ENCODE data around the gene PREX1. TPM values are rescaled to one million over a fixed set of nuclear protein-coding genes. Genes with fewer than 3 reads are reported as not detected.
A peak's percentile ranks its signal among the peaks of the same experiment; 100 is the strongest.

Gene PREX1
- total and polyA plus RNA-seq, 2 of the 4 experiments (the other 2 are of a cell fraction), result 0.67 to 0.72 TPM

DNA sequence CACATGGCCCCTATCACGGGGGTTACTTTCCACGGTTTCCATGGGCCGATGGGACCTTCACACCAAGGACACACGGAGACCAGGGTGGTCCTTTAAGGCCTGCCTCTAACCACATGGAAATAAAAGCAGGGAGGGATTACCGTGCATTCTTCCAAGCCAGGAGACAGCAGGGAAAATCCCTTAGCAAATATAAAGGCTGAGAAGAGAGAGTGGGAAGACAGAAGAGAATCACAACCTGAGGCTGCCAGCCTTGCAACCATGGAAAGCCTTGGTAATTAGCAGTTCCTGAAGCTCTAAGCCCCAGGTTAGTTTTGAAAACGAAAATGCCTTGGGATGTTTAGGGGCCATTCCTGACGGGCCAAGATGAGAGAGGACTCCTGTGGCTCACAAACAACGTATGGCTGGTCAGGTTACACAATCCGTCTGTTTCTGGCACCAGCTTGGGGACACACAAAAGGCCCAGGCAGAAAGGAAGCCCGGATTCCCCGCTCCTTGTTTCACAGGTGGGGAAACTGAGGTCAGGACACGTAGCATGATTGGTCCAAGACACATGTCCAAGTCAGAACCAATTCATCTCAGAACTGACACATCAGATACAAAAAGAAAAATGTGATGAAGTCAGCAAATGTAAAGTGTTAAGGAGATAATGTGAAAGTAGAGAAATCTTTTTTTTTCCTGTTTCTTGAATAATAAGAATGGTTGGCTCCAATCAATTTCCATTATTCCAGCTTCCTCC, 2.8 kb downstream of the PREX1 start:
- H3K4ac ChIP-seq (ENCODE audit: low read depth, low read length), result no peak overlapping the region
- intact Hi-C loops (cut with micrococcal nuclease), result loop anchor here (5.0 to 10.0 kb wide), 2 partner anchors 82 to 170 kb away; no protein-coding TSS in a partner anchor
- in situ Hi-C loops (cut with MboI; ENCODE audit: low sequenced_read_pairs), result no loop called here
- H3K4me3 ChIP-seq (ENCODE audit: insufficient read depth, low read depth, low read length), result no peak overlapping the region
- H3K9me1 ChIP-seq (ENCODE audit: insufficient read depth, low read length), result no peaks in the 10 kb centered on the region
- no peak overlapping the region for H4K8ac ChIP-seq (ENCODE audit: low read depth in 2 of 2, low read length in 2 of 2)
- ChIA-PET CTCF (no interaction called here), POLR2A (ENCODE audit: unreplicated experiment) (no interaction called here)
- H2AK5ac ChIP-seq (ENCODE audit: low read depth, low read length), result no peak overlapping the region
- dilution Hi-C loops (cut with HindIII; ENCODE audit: low sequenced_read_pairs, unreplicated experiment), result no loop called here
- H3K79me1 ChIP-seq (ENCODE audit: low read depth in 1 of 2, low read length in 2 of 2), result no peaks in the 10 kb centered on the region
- peak overlapping the region; percentile 42 for H2AK9ac ChIP-seq (replicated peaks; ENCODE audit: low read depth, low read length, poor library complexity)
- no peak overlapping the region for H2BK120ac ChIP-seq (ENCODE audit: low read depth, low read length)
- peaks cover 5% of the 10 kb centered on the region; the same call in 1 of the 2 replicates for H3K4me1 ChIP-seq (ENCODE audit: control insufficient read depth, insufficient read depth, low read length)
- H3K14ac ChIP-seq (replicated peaks; ENCODE audit: low read depth, low read length), result no peak overlapping the region
- H3K18ac ChIP-seq (ENCODE audit: low read depth, low read length), result no peak overlapping the region
- H2BK15ac ChIP-seq (ENCODE audit: low read depth, low read length), result no peak overlapping the region
- H3K27ac ChIP-seq (ENCODE audit: insufficient read depth, low read length), result no peak overlapping the region
- H2BK20ac ChIP-seq (ENCODE audit: low read depth, low read length), result no peak overlapping the region
- no TSS peak for BruUV-seq (replicated peaks)
- H3K4me2 ChIP-seq (ENCODE audit: low read depth, low read length), result no peak overlapping the region
- WGBS, 2 experiments (ENCODE audit: extremely low coverage in 2 of 2, insufficient read length in 1 of 2), result 43% methylated on average over 3 of the region's 12 CpGs; no CpG with 5 or more reads in 1 of the 2 experiments
- no peak for ATAC-seq (ENCODE audit: low read depth)
- no peak for TF ChIP-seq BHLHE40 (IDR thresholded peaks at IDR 0.05; ENCODE audit: low read depth, low read length)
- TF ChIP-seq MAFK (IDR thresholded peaks at IDR 0.05; ENCODE audit: low read depth, low read length), result peak; percentile 88
- H2BK5ac ChIP-seq (ENCODE audit: low read depth, low read length, poor library complexity, severe bottlenecking), result no peak overlapping the region
- no peak overlapping the region for H3K56ac ChIP-seq (ENCODE audit: extremely low read depth, insufficient read depth, low read length)
- no peak overlapping the region for H2AFZ ChIP-seq (replicated peaks; ENCODE audit: low read length, poor library complexity)
- no peaks in the 10 kb centered on the region for H3K36me3 ChIP-seq (ENCODE audit: control insufficient read depth, insufficient read depth, low read length)
- no peaks in the 10 kb centered on the region for H3K9me3 ChIP-seq (ENCODE audit: control insufficient read depth, insufficient read depth, low read length)
- no peak overlapping the region for H3K9ac ChIP-seq (ENCODE audit: low read depth, low read length)
- no peak for DNase-seq
- no peak overlapping the region for H3K23ac ChIP-seq (ENCODE audit: low read depth, low read length)
- peaks cover 23% of the 10 kb centered on the region for H3K27me3 ChIP-seq (ENCODE audit: control insufficient read depth, insufficient read depth, low read length)
- H4K20me1 ChIP-seq (ENCODE audit: insufficient read depth, low read length), result 0 out of 2 replicates have a peak, but pooled peaks cover 4% of the 10 kb centered on the region
- no peak overlapping the region for H4K5ac ChIP-seq (ENCODE audit: low read depth, low read length)
- H4K91ac ChIP-seq (ENCODE audit: insufficient read depth, low read depth, low read length), result no peak overlapping the region
